Smooth muscle cell (in vitro differentiated cells): ENCODE data around the gene FDXR. TPM values are rescaled to one million over a fixed set of nuclear protein-coding genes. Genes with fewer than 3 reads are reported as not detected.

Experiments
- DNase-seq: peaks from one replicate; lab custom pipeline; 2025; ENCODE audit not compliant: unreplicated experiment; lab: John Stamatoyannopoulos, UW
- H2AFZ ChIP-seq: fragments of 200-600 bp; sonication (generic); 2 replicates; pipeline ENCODE4 v1.6.0; 2016; ENCODE audit warnings: antibody characterized with exemption, low read depth, mild to moderate bottlenecking
- H3F3A ChIP-seq: fragments of 200-600 bp; sonication (generic); 2 replicates; pipeline ENCODE4 v1.6.0; 2017; ENCODE audit warnings: antibody characterized with exemption, low read depth
- H3K27ac ChIP-seq: fragments of 200-600 bp; sonication (generic); 2 replicates; pipeline ENCODE4 v1.5.1; 2016; ENCODE audit warnings: low read depth, mild to moderate bottlenecking
- H3K27me3 ChIP-seq: fragments of 200-600 bp; sonication (generic); 2 replicates; pipeline ENCODE4 v1.6.1; 2016; ENCODE audit warnings: low read depth, mild to moderate bottlenecking
- H3K36me3 ChIP-seq: fragments of 200-600 bp; sonication (generic); 2 replicates; pipeline ENCODE4 v1.5.1; 2016; ENCODE audit warnings: low read depth
- H3K4me1 ChIP-seq: fragments of 200-600 bp; sonication (generic); 2 replicates; pipeline ENCODE4 v1.5.1; 2016; ENCODE audit warnings: low read depth
- H3K4me2 ChIP-seq: fragments of 200-600 bp; sonication (generic); 2 replicates; pipeline ENCODE4 v1.6.0; 2016; ENCODE audit warnings: mild to moderate bottlenecking
- H3K4me3 ChIP-seq: fragments of 200-600 bp; sonication (generic); 2 replicates; pipeline ENCODE4 v1.5.1; 2016; ENCODE audit warnings: mild to moderate bottlenecking
- H3K79me2 ChIP-seq: fragments of 200-600 bp; sonication (generic); 2 replicates; pipeline ENCODE4 v1.6.0; 2016; ENCODE audit warnings: low read depth, mild to moderate bottlenecking
- H3K9ac ChIP-seq: fragments of 200-600 bp; sonication (generic); 2 replicates; pipeline ENCODE4 v1.6.0; 2016; ENCODE audit warnings: low read depth
- H3K9me3 ChIP-seq: fragments of 200-600 bp; sonication (generic); replicated peaks from 2 replicates; pipeline ENCODE4 v1.5.1; 2016; ENCODE audit warnings: low read depth
- H4K20me1 ChIP-seq: fragments of 200-600 bp; sonication (generic); 2 replicates; pipeline ENCODE4 v1.6.0; 2016; ENCODE audit warnings: low read depth
- WGBS: methylation state at CpG from one replicate; pipeline ENCODE4 v1.1.7; 2016; ENCODE audit warnings: low lambda C conversion rate; 5-methylcytosine and 5-hydroxymethylcytosine counted together
- polyA plus RNA-seq: library from polyadenylated mRNA; unstranded; fragments of >200 nt; fragmentation: Nextera tagmentation; extraction: Ambion mirVana; gene quantifications from 2 replicates; pipeline ENCODE4 v1.2.1, GENCODE V29; 2016
- total RNA-seq: library from RNA; depleted of rRNA; stranded (reverse); fragments of >200 nt; gene quantifications from 2 replicates; pipeline ENCODE4 v1.2.3, GENCODE V29; 2014
- TF ChIP-seq, protein P1 (sequence below): fragments of 200-600 bp; sonication (generic); IDR thresholded peaks from 2 replicates; pipeline ENCODE4 v1.5.1; 2017; ENCODE audit warnings: borderline replicate concordance, mild to moderate bottlenecking, antibody characterized with exemption; ENCODE audit not compliant: insufficient read depth, poor library complexity, severe bottlenecking

FDXR gene
- total and polyA plus RNA-seq, 2 experiments from 2014 or later: 5.6 to 18.7 TPM

DNA sequence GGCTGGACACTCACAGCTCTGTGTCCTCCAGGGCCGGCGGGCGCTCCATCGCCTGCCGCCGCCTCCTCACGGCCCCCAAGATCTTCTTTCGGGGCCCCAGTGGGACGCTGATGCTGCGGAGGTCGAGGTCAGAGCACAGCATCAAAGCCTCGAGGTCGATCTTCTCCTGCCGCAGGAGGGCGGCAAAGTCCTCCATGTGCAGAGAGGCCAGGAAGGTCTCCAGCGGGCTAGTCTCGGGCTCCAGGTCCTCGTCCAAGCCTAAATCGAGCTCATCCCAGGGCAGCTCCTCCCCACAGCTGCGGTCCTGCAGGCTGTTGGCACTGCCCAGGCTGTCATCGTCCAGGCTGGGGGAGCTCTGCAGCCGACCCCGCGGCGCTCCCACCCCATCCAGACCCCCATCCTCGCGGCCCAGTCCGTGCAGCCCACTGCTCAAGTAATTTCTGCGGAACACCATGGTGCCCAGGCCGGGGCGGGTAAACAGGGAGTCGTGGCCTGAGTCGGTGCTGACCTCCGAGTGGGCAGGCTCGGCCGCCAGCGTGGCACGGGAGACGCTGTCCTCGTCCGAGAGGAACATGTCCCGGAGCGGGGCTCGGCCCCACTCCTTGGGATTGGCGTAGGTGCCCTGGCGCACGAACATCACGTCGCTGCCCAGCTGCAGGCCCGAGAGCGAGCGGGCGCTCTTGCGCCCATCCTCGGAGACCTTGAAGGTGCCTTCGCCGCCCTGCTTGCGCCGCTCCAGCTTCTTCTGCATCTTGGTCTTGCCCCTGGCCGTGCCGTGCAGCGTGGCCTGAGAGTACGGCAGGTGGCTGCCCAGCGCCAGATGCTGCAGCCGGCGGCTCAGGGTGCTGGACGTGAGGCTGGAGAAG is 46.9 kb upstream of the FDXR start:
- WGBS: 85% methylated on average over 67 of the region's 67 CpGs
- Histone ChIP-seq H3K9ac (no peak overlapping the region), H3K4me3 (no peak overlapping the region), H3K27me3 (peaks cover 23% of the 10 kb centered on the region), H3K27ac (no peak overlapping the region), H4K20me1 (no peaks in the 10 kb centered on the region), H3K79me2 (no peaks in the 10 kb centered on the region), H3K36me3 (no peaks in the 10 kb centered on the region), H3F3A (no peaks in the 10 kb centered on the region), H2AFZ (no peak overlapping the region), H3K4me2 (no peak overlapping the region), H3K9me3 (no peaks in the 10 kb centered on the region), H3K4me1 (peaks cover 9% of the 10 kb centered on the region)
- no peak for DNase-seq
- TF ChIP-seq, protein P1, sequence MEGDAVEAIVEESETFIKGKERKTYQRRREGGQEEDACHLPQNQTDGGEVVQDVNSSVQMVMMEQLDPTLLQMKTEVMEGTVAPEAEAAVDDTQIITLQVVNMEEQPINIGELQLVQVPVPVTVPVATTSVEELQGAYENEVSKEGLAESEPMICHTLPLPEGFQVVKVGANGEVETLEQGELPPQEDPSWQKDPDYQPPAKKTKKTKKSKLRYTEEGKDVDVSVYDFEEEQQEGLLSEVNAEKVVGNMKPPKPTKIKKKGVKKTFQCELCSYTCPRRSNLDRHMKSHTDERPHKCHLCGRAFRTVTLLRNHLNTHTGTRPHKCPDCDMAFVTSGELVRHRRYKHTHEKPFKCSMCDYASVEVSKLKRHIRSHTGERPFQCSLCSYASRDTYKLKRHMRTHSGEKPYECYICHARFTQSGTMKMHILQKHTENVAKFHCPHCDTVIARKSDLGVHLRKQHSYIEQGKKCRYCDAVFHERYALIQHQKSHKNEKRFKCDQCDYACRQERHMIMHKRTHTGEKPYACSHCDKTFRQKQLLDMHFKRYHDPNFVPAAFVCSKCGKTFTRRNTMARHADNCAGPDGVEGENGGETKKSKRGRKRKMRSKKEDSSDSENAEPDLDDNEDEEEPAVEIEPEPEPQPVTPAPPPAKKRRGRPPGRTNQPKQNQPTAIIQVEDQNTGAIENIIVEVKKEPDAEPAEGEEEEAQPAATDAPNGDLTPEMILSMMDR: no peak

DNA sequence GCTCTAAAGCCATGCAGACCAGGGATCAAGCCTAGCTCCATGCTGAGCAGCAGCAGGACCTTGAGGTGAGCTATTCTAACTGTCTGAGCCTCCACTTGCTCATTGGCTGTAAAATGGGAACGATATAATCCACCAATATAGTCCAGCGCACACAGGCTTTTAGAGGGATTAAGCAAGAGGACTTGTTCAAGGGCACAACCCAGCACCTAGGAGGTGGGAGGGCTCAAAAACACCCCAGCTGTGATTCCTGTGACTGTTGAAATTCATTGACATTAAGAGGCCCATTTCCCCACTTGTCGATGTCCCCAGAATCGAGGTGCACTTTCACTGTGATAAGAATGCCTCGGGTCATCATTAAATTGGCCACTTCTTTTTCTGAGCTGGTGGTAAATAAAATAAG is 46.1 kb upstream of the FDXR start:
- 93% methylated on average over 5 of the region's 5 CpGs for WGBS
- TF ChIP-seq, protein P1: no peak
- no peaks in the 10 kb centered on the region for H3F3A ChIP-seq
- peaks cover 15% of the 10 kb centered on the region for H3K27me3 ChIP-seq
- H3K9me3 ChIP-seq: no peaks in the 10 kb centered on the region
- no peaks in the 10 kb centered on the region for H4K20me1 ChIP-seq
- no peak overlapping the region for H3K27ac ChIP-seq
- H3K36me3 ChIP-seq: no peaks in the 10 kb centered on the region
- DNase-seq: no peak
- no peak overlapping the region for H3K4me3 ChIP-seq
- no peak overlapping the region for H3K4me2 ChIP-seq
- no peaks in the 10 kb centered on the region for H3K79me2 ChIP-seq
- H3K9ac ChIP-seq: no peak overlapping the region
- peaks cover 7% of the 10 kb centered on the region for H3K4me1 ChIP-seq
- no peak overlapping the region for H2AFZ ChIP-seq

DNA sequence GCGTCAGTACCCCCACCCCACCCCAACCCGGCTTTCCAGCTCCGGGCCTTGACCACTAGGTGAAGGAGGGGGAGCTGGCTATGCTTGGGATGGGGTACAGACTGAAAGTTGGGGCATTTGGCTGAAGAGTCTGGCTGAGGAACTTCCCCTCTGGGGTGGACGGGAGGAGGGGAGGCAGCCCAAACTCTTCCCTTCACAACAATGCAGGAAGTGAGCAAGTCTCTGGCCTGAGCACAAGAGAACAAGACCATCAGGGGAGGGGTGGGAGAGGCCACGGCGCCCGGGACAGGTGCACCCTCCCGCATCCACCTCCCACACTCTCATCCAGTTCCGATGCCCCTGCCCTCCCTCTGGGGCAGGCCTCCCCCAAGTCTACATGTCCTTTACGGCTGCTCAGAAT is 44.6 kb upstream of the FDXR start:
- DNase-seq: no peak
- 95% methylated on average over 10 of the region's 10 CpGs for WGBS
- Histone ChIP-seq H3K9me3 (no peaks in the 10 kb centered on the region), H3K27ac (no peak overlapping the region), H3K4me3 (no peak overlapping the region), H3K4me2 (no peak overlapping the region), H3K36me3 (no peaks in the 10 kb centered on the region), H2AFZ (no peak overlapping the region), H3F3A (no peaks in the 10 kb centered on the region), H3K27me3 (peaks cover under 1% of the 10 kb centered on the region), H3K9ac (no peak overlapping the region), H3K79me2 (no peaks in the 10 kb centered on the region), H3K4me1 (no peaks in the 10 kb centered on the region), H4K20me1 (no peaks in the 10 kb centered on the region)
- TF ChIP-seq, protein P1: no peak

DNA sequence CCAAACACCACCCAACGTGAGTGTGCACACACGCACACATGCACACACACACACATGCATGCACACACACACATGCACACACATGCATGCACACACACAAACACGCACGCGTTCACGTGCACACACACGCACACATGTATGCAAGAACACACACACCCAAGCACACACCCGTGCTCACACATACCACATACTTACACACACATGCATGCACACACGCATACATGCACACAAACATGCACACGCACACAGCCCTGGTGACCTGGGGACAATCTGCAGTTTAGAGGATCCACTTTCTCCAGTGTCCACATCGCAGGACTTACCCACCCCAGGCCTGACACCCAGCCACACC is 44.0 kb upstream of the FDXR start:
- Histone ChIP-seq H3K4me3 (no peak overlapping the region), H4K20me1 (no peaks in the 10 kb centered on the region), H2AFZ (no peak overlapping the region), H3K4me1 (no peaks in the 10 kb centered on the region), H3K27me3 (no peaks in the 10 kb centered on the region), H3K4me2 (no peak overlapping the region), H3F3A (no peaks in the 10 kb centered on the region), H3K79me2 (no peaks in the 10 kb centered on the region), H3K36me3 (no peaks in the 10 kb centered on the region), H3K27ac (no peak overlapping the region), H3K9ac (no peak overlapping the region), H3K9me3 (no peaks in the 10 kb centered on the region)
- WGBS: 97% methylated on average over 11 of the region's 11 CpGs
- DNase-seq: no peak
- TF ChIP-seq, protein P1: no peak
